H9 (cell line): ENCODE measurements around the gene EXOC2. TPM values are rescaled to one million over a fixed set of nuclear protein-coding genes. Genes with fewer than 3 reads are reported as not detected.

Experiments used
- DNase-seq: peaks from one replicate; pipeline ENCODE4 v3.0.0-alpha.2; 2017
- H2AFZ ChIP-seq: one replicate; pipeline ENCODE4 v1.6.1; 2013; ENCODE audit warnings: mild to moderate bottlenecking, low read length, control low read depth, moderate library complexity
- H2AK5ac ChIP-seq: 2 replicates; pipeline ENCODE4 v1.6.1; 2013; ENCODE audit warnings: low read length, control low read depth, mixed read lengths; ENCODE audit not compliant: insufficient read length
- H2BK120ac ChIP-seq: one replicate; pipeline ENCODE4 v1.6.1; 2013; ENCODE audit warnings: low read depth, mild to moderate bottlenecking, low read length, control low read depth, inconsistent platforms; ENCODE audit not compliant: poor library complexity, severe bottlenecking
- H2BK12ac ChIP-seq: 2 replicates; pipeline ENCODE4 v1.6.1; 2013; ENCODE audit warnings: low read length, control low read depth, mixed read lengths, low read depth; ENCODE audit not compliant: insufficient read length
- H2BK15ac ChIP-seq: 2 replicates; pipeline ENCODE4 v1.6.1; 2013; ENCODE audit warnings: low read depth, low read length, control low read depth
- H2BK20ac ChIP-seq: one replicate; pipeline ENCODE4 v1.6.1; 2013; ENCODE audit warnings: low read depth, mild to moderate bottlenecking, low read length, control low read depth, inconsistent platforms; ENCODE audit not compliant: poor library complexity, severe bottlenecking
- H2BK5ac ChIP-seq: 2 replicates; pipeline ENCODE4 v1.6.1; 2013; ENCODE audit warnings: low read length, control low read depth, mixed read lengths; ENCODE audit not compliant: insufficient read length
- H3K14ac ChIP-seq: 2 replicates; pipeline ENCODE4 v1.6.1; 2013; ENCODE audit warnings: low read length, control low read depth; ENCODE audit not compliant: insufficient read depth
- H3K18ac ChIP-seq: 2 replicates; pipeline ENCODE4 v1.6.1; 2013; ENCODE audit warnings: low read depth, mild to moderate bottlenecking, mixed read lengths, low read length, control low read depth; ENCODE audit not compliant: insufficient read length
- H3K23ac ChIP-seq: 2 replicates; pipeline ENCODE4 v1.6.1; 2013; ENCODE audit warnings: low read length, control low read depth, mixed read lengths, low read depth; ENCODE audit not compliant: insufficient read length
- H3K23me2 ChIP-seq: 2 replicates; pipeline ENCODE4 v1.6.1; 2013; ENCODE audit warnings: low read depth, mild to moderate bottlenecking, mixed read lengths, low read length, control low read depth; ENCODE audit not compliant: insufficient read length, poor library complexity, severe bottlenecking
- H3K27ac ChIP-seq: 2 replicates; pipeline ENCODE4 v1.5.1; 2013; ENCODE audit warnings: low read length, control low read depth, mixed read lengths, low read depth; ENCODE audit not compliant: insufficient read length
- H3K27me3 ChIP-seq: 2 replicates; pipeline ENCODE4 v1.6.1; 2013; ENCODE audit warnings: low read length, control low read depth, inconsistent platforms; ENCODE audit not compliant: insufficient read depth
- H3K4ac ChIP-seq: 2 replicates; pipeline ENCODE4 v1.6.1; 2013; ENCODE audit warnings: low read depth, mild to moderate bottlenecking, control low read depth, inconsistent platforms, low read length, moderate library complexity
- H3K4me1 ChIP-seq: 2 replicates; pipeline ENCODE4 v1.6.1; 2013; ENCODE audit warnings: low read length, control low read depth, inconsistent platforms; ENCODE audit not compliant: insufficient read depth
- H3K4me2 ChIP-seq: 2 replicates; pipeline ENCODE4 v1.6.1; 2013; ENCODE audit warnings: low read length, control low read depth, mixed read lengths; ENCODE audit not compliant: insufficient read length, insufficient read depth
- H3K56ac ChIP-seq: 2 replicates; pipeline ENCODE4 v1.6.1; 2013; ENCODE audit warnings: low read depth, mild to moderate bottlenecking, mixed read lengths, low read length, control low read depth; ENCODE audit not compliant: insufficient read length
- H3K79me1 ChIP-seq: 2 replicates; pipeline ENCODE4 v1.6.1; 2013; ENCODE audit warnings: low read depth, mild to moderate bottlenecking, moderate library complexity, low read length, control low read depth, inconsistent platforms; ENCODE audit not compliant: insufficient read depth, poor library complexity, severe bottlenecking
- H3K79me2 ChIP-seq: 2 replicates; pipeline ENCODE4 v1.6.1; 2013; ENCODE audit warnings: low read length, control low read depth, inconsistent platforms; ENCODE audit not compliant: insufficient read depth
- H3K9ac ChIP-seq: 2 replicates; pipeline ENCODE4 v1.6.1; 2013; ENCODE audit warnings: low read length, control low read depth, mixed read lengths; ENCODE audit not compliant: insufficient read length; ENCODE audit errors: extremely low read depth
- H3K9me3 ChIP-seq: one replicate; pipeline ENCODE4 v1.6.1; 2013; ENCODE audit warnings: low read depth, low read length, inconsistent platforms; ENCODE audit not compliant: control insufficient read depth
- H3T11ph ChIP-seq: one replicate; pipeline ENCODE4 v1.6.1; 2013; ENCODE audit warnings: mild to moderate bottlenecking, low read length, control low read depth, inconsistent platforms
- H4K20me1 ChIP-seq: one replicate; pipeline ENCODE4 v1.6.1; 2013; ENCODE audit not compliant: control insufficient read depth, insufficient read length, insufficient read depth
- H4K5ac ChIP-seq: 2 replicates; pipeline ENCODE4 v1.6.1; 2013; ENCODE audit warnings: low read depth, mild to moderate bottlenecking, mixed read lengths, low read length, control low read depth; ENCODE audit not compliant: insufficient read length
- H4K8ac ChIP-seq: replicated peaks from 2 replicates; pipeline ENCODE4 v1.6.1; 2013; ENCODE audit warnings: low read length, control low read depth, mixed read lengths, low read depth; ENCODE audit not compliant: insufficient read length
- H4K91ac ChIP-seq: 2 replicates; pipeline ENCODE4 v1.6.1; 2013; ENCODE audit warnings: low read depth, mild to moderate bottlenecking, moderate library complexity, mixed read lengths, low read length, control low read depth; ENCODE audit not compliant: insufficient read length
- H3K27ac Mint-ChIP-seq, 3 experiments: 2 replicates in 2 of 3; 3 replicates in 1 of 3; pipeline ENCODE4 v1.8.0; 2020 to 2021; ENCODE audit warnings: mixed read lengths in 3 of 3, mild to moderate bottlenecking in 1 of 3, moderate library complexity in 1 of 3
- H3K27me3 Mint-ChIP-seq: 2 replicates; pipeline ENCODE4 v1.8.0; 2021; ENCODE audit warnings: low read depth, mild to moderate bottlenecking, moderate library complexity, mixed read lengths
- H3K36me3 Mint-ChIP-seq, 3 experiments: 2 replicates in 2 of 3; 3 replicates in 1 of 3; pipeline ENCODE4 v1.8.0; 2020 to 2021; ENCODE audit warnings: low read depth in 3 of 3, mixed read lengths in 3 of 3; ENCODE audit not compliant: insufficient read depth in 1 of 3
- H3K4me1 Mint-ChIP-seq, 2 experiments: 2 replicates each; pipeline ENCODE4 v1.8.0; 2020; ENCODE audit warnings: mixed read lengths in 2 of 2
- H3K4me3 Mint-ChIP-seq, 2 experiments: 2 replicates in 1 of 2; 3 replicates in 1 of 2; pipeline ENCODE4 v1.8.0; 2020 to 2021; ENCODE audit warnings: mild to moderate bottlenecking in 2 of 2, mixed read lengths in 2 of 2, moderate library complexity in 1 of 2
- H3K9me3 Mint-ChIP-seq, 2 experiments: 2 replicates in 1 of 2; 3 replicates in 1 of 2; pipeline ENCODE4 v1.8.0; 2020; ENCODE audit warnings: mild to moderate bottlenecking in 2 of 2, mixed read lengths in 2 of 2, moderate library complexity in 1 of 2
- CTCF ChIP-seq: fragments of 200-600 bp; sonication (generic); conservative IDR thresholded peaks from 3 replicates; pipeline ENCODE4 v1.8.0; 2021; ENCODE audit warnings: antibody characterized with exemption, mild to moderate bottlenecking
- WGBS: extraction: QIAGEN DNeasy Blood & Tissue Kit; methylation state at CpG from one replicate; pipeline ENCODE4 v1.1.7; 2013; ENCODE audit warnings: missing lambda C conversion rate, low lambda C conversion rate, mixed read lengths; ENCODE audit not compliant: insufficient read length; ENCODE audit errors: extremely low coverage; 5-methylcytosine and 5-hydroxymethylcytosine counted together
- total RNA-seq: library from RNA; stranded (reverse); gene quantifications from 2 replicates; pipeline ENCODE4 v1.2.1, GENCODE V29; 2021

The EXOC2 gene
- total RNA-seq, 1 experiment from 2014 or later, result 29.9 TPM

- Histone ChIP-seq H2BK15ac (no peak overlapping the region), H2BK5ac (no peak overlapping the region), H3K9me3 (no peaks in the 10 kb centered on the region), H3K9ac (no peak overlapping the region), H3K14ac (no peak overlapping the region), H3K79me2 (no peaks in the 10 kb centered on the region), H3K23ac (no peak overlapping the region), H2AK5ac (no peak overlapping the region), H3K27ac (no peak overlapping the region), H3K79me1 (no peaks in the 10 kb centered on the region), H4K5ac (no peak overlapping the region), H3K4me1 (no peaks in the 10 kb centered on the region), H2AFZ (no peak overlapping the region), H3K23me2 (no peaks in the 10 kb centered on the region), H4K91ac (no peak overlapping the region), H3K4ac (no peak overlapping the region), H3K27me3 (no peaks in the 10 kb centered on the region), H3K4me2 (no peak overlapping the region), H2BK12ac (no peak overlapping the region), H2BK120ac (no peak overlapping the region), H2BK20ac (no peak overlapping the region), H3K18ac (no peak overlapping the region), H3T11ph (no peak overlapping the region), H4K8ac (no peak overlapping the region), H4K20me1 (no peaks in the 10 kb centered on the region), H3K56ac (no peak overlapping the region)
- no peaks in the 10 kb centered on the region; a peak in 1 of 4 replicates for H3K4me1 Mint-ChIP-seq
- no peak for TF ChIP-seq CTCF
- DNase-seq, result no peak
- no CpG with 5 or more reads among the region's 50 CpGs for WGBS
- no peaks in the 10 kb centered on the region; a peak in 2 of 5 replicates for H3K9me3 Mint-ChIP-seq
- H3K36me3 Mint-ChIP-seq, result peaks cover 0 to 2% (median 0%) of the 10 kb centered on the region in 3 experiments; a peak in 1 of 7 replicates
- no peak overlapping the region for H3K27ac Mint-ChIP-seq
- no peak overlapping the region for H3K4me3 Mint-ChIP-seq
- H3K27me3 Mint-ChIP-seq, result peaks cover 5% of the 10 kb centered on the region
These were observed 257.3 kb downstream of the EXOC2 start for GRCh38 chr6:435441-436307.

Other genes with a start within 250 kb of the EXOC2 start
- 0.96 and 1.2 TPM in 2 replicates for gene HUS1B, start 36.0 kb downstream of the EXOC2 start, total RNA-seq